Measurements from ENCODE around the gene BRD4.

The BRD4 gene

GRCh38 chr19:15254547-15254946, 77.8 kb downstream of the BRD4 start:
- DNase-seq (ENCODE audit: low spot score): no peak
- in situ Hi-C loops (cut with MboI; ENCODE audit: low sequenced_read_pairs, unreplicated experiment): no loop called here
- TF ChIP-seq CTCF (IDR thresholded peaks at IDR 0.05; ENCODE audit: borderline replicate concordance, control extremely low read depth, extremely low read depth, insufficient read depth, missing control alignments): no peak

GRCh38 chr19:15253513-15253912, 78.8 kb downstream of the BRD4 start:
- no peak for DNase-seq (ENCODE audit: low spot score)
- no peak for TF ChIP-seq CTCF (IDR thresholded peaks at IDR 0.05; ENCODE audit: borderline replicate concordance, control extremely low read depth, extremely low read depth, insufficient read depth, missing control alignments)
- in situ Hi-C loops (cut with MboI; ENCODE audit: low sequenced_read_pairs, unreplicated experiment): no loop called here

- in situ Hi-C loops (cut with MboI; ENCODE audit: low sequenced_read_pairs, unreplicated experiment): no loop called here
- no peak for DNase-seq (ENCODE audit: low spot score)
- TF ChIP-seq CTCF (IDR thresholded peaks at IDR 0.05; ENCODE audit: borderline replicate concordance, control extremely low read depth, extremely low read depth, insufficient read depth, missing control alignments): no peak
These were observed 79.3 kb downstream of the BRD4 start for GRCh38 chr19:15253061-15253460.

- no peak for DNase-seq (ENCODE audit: low spot score)
- in situ Hi-C loops (cut with MboI; ENCODE audit: low sequenced_read_pairs, unreplicated experiment): no loop called here
- peak; percentile 19 for TF ChIP-seq CTCF (IDR thresholded peaks at IDR 0.05; ENCODE audit: borderline replicate concordance, control extremely low read depth, extremely low read depth, insufficient read depth, missing control alignments)
These were observed 79.8 kb downstream of the BRD4 start for GRCh38 chr19:15252398-15253018.

GRCh38 chr19:15251749-15252397, 80.5 kb downstream of the BRD4 start:
- no peak for DNase-seq (ENCODE audit: low spot score)
- TF ChIP-seq CTCF (IDR thresholded peaks at IDR 0.05; ENCODE audit: borderline replicate concordance, control extremely low read depth, extremely low read depth, insufficient read depth, missing control alignments): no peak
- in situ Hi-C loops (cut with MboI; ENCODE audit: low sequenced_read_pairs, unreplicated experiment): no loop called here

- TF ChIP-seq CTCF (IDR thresholded peaks at IDR 0.05; ENCODE audit: borderline replicate concordance, control extremely low read depth, extremely low read depth, insufficient read depth, missing control alignments): no peak
These were observed 81.2 kb downstream of the BRD4 start for GRCh38 chr19:15251010-15251748.

More at GRCh38 chr19:15251010-15251748, 81.2 kb downstream of the BRD4 start:
- DNase-seq (ENCODE audit: low spot score): no peak
- in situ Hi-C loops (cut with MboI; ENCODE audit: low sequenced_read_pairs, unreplicated experiment): no loop called here

Data from GM13976 (cell line).